OCI-LY3 (cell line): ENCODE data around the gene PIH1D1.
"Not testable (repeated sequence)": the region's sequence is repeated elsewhere in the genome, so short reads cannot be mapped to it uniquely, and the experiment has no call there.

Experiments used
- H2AFZ ChIP-seq: fragments of 200-600, 300-600 bp; shearing (Covaris generic); 2 replicates; pipeline ENCODE4 v1.6.0; 2014; ENCODE audit warnings: antibody characterized with exemption, low read depth, low read length
- H3K27ac ChIP-seq: fragments of 200-600, 300-600 bp; sonication (generic); 2 replicates; pipeline ENCODE4 v1.5.1; 2014; ENCODE audit warnings: mild to moderate bottlenecking, low read length, moderate library complexity, mixed read lengths
- H3K27me3 ChIP-seq: fragments of 200-600, 300-600 bp; sonication (generic); 2 replicates; pipeline ENCODE4 v1.6.1; 2014; ENCODE audit warnings: low read depth, low read length, mixed read lengths
- H3K36me3 ChIP-seq: fragments of 200-600, 300-600 bp; sonication (generic); replicated peaks from 2 replicates; pipeline ENCODE3; 2014; ENCODE audit warnings: low read depth, low read length, mixed read lengths
- H3K4me1 ChIP-seq: fragments of 300-600, 200-600 bp; sonication (generic); 2 replicates; pipeline ENCODE4 v1.6.1; 2014; ENCODE audit warnings: low read length, mixed read lengths
- H3K4me2 ChIP-seq: fragments of 200-600, 300-600 bp; sonication (generic); 2 replicates; pipeline ENCODE4 v1.6.1; 2014; ENCODE audit warnings: low read length, mixed read lengths
- H3K4me3 ChIP-seq: fragments of 300-600, 200-600 bp; sonication (generic); 2 replicates; pipeline ENCODE4 v1.5.1; 2014; ENCODE audit warnings: antibody characterized with exemption, mild to moderate bottlenecking, low read length, moderate library complexity
- H3K79me2 ChIP-seq: fragments of 300-600, 200-600 bp; shearing (Covaris generic); 2 replicates; pipeline ENCODE4 v1.6.1; 2014; ENCODE audit warnings: mild to moderate bottlenecking, low read length, mixed read lengths
- H3K9ac ChIP-seq: fragments of 300-600, 200-600 bp; shearing (Covaris generic); 2 replicates; pipeline ENCODE4 v1.6.0; 2014; ENCODE audit warnings: mild to moderate bottlenecking, low read length, moderate library complexity
- H3K9me3 ChIP-seq: fragments of 200-600, 300-600 bp; shearing (Covaris generic); 2 replicates; pipeline ENCODE4 v1.6.1; 2014; ENCODE audit warnings: low read length, mixed read lengths; ENCODE audit not compliant: insufficient read depth
- H4K20me1 ChIP-seq: fragments of 200-600, 300-600 bp; sonication (generic); 2 replicates; pipeline ENCODE4 v1.6.1; 2016; ENCODE audit warnings: low read length, mixed read lengths; ENCODE audit not compliant: insufficient read depth
- EZH2phosphoT487 ChIP-seq: fragments of 200-600 bp; shearing (Covaris generic); IDR thresholded peaks from 2 replicates; pipeline ENCODE4 v1.6.1; 2018; ENCODE audit warnings: antibody characterized with exemption, mixed run types, low read depth
- TF ChIP-seq, protein P1 (sequence below): fragments of 200-600, 300-600 bp; sonication (generic); IDR thresholded peaks from 2 replicates; pipeline ENCODE4 v1.5.1; 2014; ENCODE audit warnings: antibody characterized with exemption, low read length, low read depth

The PIH1D1 gene

DNA sequence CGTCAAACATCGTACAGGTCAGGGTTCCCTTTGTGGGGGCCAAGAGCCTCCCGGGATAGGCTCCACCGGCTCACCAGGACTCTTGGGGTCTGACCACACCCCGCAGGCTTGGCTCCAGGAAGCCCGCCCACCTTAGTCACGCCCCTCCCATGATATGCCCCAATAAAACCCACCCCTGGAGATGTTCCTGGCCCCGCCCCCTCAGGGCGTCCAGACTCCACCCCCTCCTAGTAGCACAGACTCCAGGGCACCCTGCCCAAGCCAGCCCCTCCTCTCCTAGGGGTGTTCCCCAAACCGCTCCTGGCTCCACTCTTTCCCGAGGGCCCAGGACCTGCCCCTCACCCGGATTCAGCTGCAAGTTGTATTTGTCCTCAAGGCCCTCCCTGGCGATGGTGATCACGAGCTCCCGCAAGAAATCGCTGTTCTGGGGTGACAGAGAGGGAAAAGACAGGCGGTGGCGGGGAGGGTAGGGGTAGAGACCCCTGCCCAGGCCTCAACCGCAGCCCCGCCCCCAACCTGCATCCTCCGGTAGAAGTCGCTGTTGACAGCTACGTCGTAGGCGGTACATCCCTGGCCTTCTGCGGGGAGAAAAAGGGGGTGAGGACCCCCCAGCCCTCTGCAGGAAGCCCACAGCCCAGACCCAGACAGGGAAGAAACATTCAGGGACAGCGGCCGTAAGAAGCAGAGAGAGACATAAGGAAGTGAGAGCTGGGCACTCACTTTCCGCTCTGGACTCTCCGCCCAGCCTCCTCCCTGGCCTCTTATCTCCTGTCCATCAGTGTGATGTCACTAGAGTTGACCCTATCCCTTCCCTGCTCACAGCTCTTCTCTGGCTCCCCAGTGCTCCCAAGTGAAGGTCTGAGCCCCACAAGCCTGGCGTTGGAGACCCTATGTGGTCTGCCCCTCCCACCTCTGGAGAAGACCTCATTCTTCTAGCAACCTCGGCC is 3.9 kb downstream of the PIH1D1 start:
- H2AFZ ChIP-seq = no peak overlapping the region
- no peaks in the 10 kb centered on the region for H3K27me3 ChIP-seq
- no peak overlapping the region for H3K4me2 ChIP-seq
- no peak overlapping the region for H3K9ac ChIP-seq
- TF ChIP-seq EZH2phosphoT487 = no peak
- TF ChIP-seq, protein P1, sequence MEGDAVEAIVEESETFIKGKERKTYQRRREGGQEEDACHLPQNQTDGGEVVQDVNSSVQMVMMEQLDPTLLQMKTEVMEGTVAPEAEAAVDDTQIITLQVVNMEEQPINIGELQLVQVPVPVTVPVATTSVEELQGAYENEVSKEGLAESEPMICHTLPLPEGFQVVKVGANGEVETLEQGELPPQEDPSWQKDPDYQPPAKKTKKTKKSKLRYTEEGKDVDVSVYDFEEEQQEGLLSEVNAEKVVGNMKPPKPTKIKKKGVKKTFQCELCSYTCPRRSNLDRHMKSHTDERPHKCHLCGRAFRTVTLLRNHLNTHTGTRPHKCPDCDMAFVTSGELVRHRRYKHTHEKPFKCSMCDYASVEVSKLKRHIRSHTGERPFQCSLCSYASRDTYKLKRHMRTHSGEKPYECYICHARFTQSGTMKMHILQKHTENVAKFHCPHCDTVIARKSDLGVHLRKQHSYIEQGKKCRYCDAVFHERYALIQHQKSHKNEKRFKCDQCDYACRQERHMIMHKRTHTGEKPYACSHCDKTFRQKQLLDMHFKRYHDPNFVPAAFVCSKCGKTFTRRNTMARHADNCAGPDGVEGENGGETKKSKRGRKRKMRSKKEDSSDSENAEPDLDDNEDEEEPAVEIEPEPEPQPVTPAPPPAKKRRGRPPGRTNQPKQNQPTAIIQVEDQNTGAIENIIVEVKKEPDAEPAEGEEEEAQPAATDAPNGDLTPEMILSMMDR = no peak
- no peaks in the 10 kb centered on the region for H3K9me3 ChIP-seq
- no peaks in the 10 kb centered on the region for H4K20me1 ChIP-seq
- H3K79me2 ChIP-seq = peaks cover 18% of the 10 kb centered on the region
- peaks cover 10% of the 10 kb centered on the region for H3K4me1 ChIP-seq
- peaks cover 33% of the 10 kb centered on the region for H3K36me3 ChIP-seq
- H3K4me3 ChIP-seq = no peak overlapping the region
- no peak overlapping the region for H3K27ac ChIP-seq

DNA sequence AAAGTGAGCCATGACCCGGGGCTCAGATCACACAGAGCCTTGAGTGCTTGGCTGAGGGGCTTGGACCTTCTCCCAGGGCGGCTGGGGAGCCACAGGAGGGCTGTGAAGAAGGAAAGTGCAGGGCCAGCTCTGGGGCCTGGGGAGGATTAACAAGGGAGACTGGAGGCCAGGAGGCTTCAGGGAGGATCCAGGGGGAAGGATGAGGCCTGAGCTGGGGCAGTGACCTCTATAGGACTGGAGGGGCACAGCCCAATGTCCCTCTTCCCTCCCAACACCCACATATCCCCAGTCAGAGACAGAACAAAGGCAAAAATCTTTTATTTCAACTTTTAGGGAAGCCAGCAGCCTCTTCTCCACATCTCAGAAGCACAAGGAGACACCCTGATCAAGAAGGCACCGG is 5.6 kb downstream of the PIH1D1 start:
- peaks cover 12% of the 10 kb centered on the region for H3K79me2 ChIP-seq
- peaks cover 33% of the 10 kb centered on the region for H3K36me3 ChIP-seq
- H3K9ac ChIP-seq = no peak overlapping the region
- peaks cover 10% of the 10 kb centered on the region for H3K27me3 ChIP-seq
- no peaks in the 10 kb centered on the region for H4K20me1 ChIP-seq
- peaks cover 9% of the 10 kb centered on the region for H3K4me1 ChIP-seq
- H3K9me3 ChIP-seq = no peaks in the 10 kb centered on the region
- H3K27ac ChIP-seq = no peak overlapping the region
- no peak overlapping the region for H3K4me3 ChIP-seq
- no peak overlapping the region for H2AFZ ChIP-seq
- no peak overlapping the region for H3K4me2 ChIP-seq
- TF ChIP-seq, protein P1 = no peak
- TF ChIP-seq EZH2phosphoT487 = no peak

DNA sequence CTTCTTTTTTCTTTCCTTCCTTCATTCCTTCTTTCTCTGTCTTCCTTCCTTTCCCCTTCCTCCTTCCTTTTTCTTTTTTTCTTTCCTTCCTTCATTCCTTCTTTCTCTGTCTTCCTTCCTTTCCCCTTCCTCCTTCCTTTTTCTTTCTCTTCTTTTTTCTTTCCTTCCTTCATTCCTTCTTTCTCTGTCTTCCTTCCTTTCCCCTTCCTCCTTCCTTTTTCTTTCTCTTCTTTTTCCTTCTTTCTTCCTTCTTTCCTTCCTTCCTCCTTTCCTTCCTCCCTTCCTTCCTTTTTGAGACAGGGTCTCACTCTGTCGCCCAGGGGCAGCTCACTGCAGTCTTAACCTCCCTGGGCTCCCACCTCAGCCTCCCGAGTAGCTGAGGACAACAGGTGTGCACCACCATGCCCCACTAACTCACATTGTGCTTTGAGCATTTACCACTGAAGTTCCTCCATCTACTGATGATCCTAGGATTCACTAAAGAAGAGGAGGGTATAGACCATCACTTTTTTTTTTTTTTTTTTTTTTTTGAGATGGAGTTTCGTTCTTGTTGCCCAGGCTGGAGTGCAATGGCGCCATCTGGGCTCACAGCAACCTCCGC is 7.4 kb downstream of the PIH1D1 start:
- peaks cover 24% of the 10 kb centered on the region for H3K27me3 ChIP-seq
- H3K79me2 ChIP-seq, H3K9me3 ChIP-seq, H3K4me1 ChIP-seq, H4K20me1 ChIP-seq, H3K9ac ChIP-seq, H3K27ac ChIP-seq, H2AFZ ChIP-seq: not testable (repeated sequence)
- H3K4me3 ChIP-seq = peak overlapping the region; percentile 43
- peaks cover 26% of the 10 kb centered on the region for H3K36me3 ChIP-seq
- H3K4me2 ChIP-seq = peak overlapping the region; percentile 38; the same call in 1 of the 2 replicates

DNA sequence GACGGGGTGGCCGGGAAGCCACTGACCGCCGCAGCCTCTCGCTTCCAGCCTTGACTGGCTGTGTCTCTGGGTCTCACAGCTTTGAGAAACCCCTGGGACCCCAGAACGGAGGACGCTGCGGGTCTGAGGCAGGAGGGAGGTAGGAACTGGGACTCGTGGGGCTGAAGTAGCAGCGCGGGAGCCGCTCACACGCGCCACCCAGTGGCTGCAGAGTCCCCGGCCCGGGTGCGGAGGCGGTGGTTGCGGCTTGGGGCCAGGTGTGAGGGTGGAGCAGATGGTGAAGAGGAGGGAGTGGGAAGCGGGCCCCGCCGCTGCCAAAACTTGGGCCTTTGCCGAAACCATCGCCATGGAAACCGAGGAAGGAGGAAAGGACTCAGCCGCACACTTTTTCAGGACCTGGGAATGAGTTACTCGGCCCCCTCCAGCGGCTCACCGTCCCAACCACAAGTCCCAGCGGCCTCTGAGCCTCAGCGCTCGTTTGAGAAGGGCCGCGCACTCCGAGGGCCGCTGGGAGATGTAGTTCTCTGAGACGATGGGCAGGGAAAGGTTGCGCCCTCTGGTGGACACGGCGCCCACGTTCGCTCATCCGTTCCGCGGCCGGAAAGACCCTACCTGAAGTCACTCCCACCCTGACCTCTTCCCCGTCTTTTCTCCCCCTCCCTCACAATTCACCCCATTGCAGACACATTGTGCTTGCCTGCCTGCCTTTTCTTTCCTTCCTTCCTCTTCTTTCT is 8.1 kb downstream of the PIH1D1 start:
- H3K9ac ChIP-seq = peak overlapping the region; percentile 66
- no peak for TF ChIP-seq EZH2phosphoT487
- TF ChIP-seq, protein P1 = peak; percentile 89
- H3K9me3 ChIP-seq = no peaks in the 10 kb centered on the region
- H3K27ac ChIP-seq = 0 out of 2 replicates have a peak overlapping the region, but pooled peaks have one; percentile 7
- no peaks in the 10 kb centered on the region for H3K79me2 ChIP-seq
- H4K20me1 ChIP-seq = no peaks in the 10 kb centered on the region
- H3K27me3 ChIP-seq = peaks cover 31% of the 10 kb centered on the region
- H3K36me3 ChIP-seq = peaks cover 22% of the 10 kb centered on the region
- H3K4me2 ChIP-seq = peak overlapping the region; percentile 74
- peaks cover 4% of the 10 kb centered on the region; the same call in 1 of the 2 replicates for H3K4me1 ChIP-seq
- peak overlapping the region; percentile 87 for H2AFZ ChIP-seq
- peak overlapping the region; percentile 82 for H3K4me3 ChIP-seq
